HS-5 (cell line): ENCODE results near the gene RAB11FIP5.

Experiments
- DNase-seq: peaks from one replicate; pipeline ENCODE4 v3.0.0-alpha.2; 2012; ENCODE audit warnings: low read depth

RAB11FIP5 gene

DNA sequence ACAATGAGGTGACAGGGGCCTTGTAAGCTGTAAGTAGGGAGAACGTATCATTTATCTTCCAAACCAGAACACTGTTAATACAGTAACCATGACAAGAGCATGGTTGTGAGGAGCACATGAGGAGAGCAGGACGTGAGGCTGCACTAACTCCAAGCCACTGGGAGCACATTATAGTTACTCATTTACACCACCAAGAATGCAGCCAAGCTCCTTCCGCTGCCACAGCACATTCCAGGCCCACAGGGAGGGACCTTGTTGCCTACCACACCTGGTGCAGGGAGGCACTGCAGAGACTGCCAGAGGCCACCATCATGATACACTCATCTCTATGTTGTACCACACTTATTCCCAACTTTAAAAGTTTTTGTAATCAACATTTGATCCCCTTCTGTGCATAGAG is 27.8 kb downstream of the RAB11FIP5 start:
- no peak for DNase-seq

DNA sequence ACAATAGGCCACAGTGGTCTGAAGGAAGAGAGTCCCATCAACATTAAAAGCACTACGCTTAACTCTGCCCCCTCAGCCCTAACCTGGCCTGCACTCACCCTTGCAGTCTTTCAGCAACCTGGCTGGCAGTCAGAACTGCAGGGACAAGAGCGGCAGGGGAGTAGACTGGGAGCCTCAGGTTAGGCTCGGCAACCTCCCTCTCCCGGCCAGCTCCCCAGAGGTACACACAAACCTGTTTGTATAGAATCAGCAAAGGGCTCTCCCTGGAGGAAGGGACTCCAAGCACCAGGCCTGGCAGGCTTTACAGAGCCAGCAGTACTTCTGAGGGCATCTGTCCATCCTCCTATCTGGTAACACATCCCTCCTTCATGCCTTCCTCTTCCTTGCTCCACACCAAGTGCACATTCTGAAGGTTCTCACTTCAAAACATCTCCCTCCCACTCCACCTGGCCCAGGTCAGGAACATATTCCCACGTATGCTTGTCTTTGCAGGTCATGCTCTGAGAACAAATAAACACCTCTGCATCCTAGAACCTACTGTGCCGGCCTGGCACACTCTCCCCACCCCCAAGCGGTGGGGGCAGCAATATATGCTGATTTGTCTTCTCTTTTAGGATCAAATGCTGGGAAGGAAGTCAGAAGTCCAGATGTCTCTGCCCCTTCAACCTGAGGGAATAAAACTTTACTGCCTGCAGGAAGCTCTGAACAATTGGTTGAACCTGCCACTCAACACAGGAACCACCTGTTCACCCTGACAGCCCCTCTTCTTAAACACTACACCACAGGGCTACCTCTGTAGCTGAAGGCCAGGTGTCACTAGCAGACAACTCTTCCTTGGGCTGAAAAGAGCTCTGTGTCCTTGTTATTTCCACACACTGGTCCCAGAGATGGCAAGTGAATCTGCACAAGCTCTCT is 28.6 kb downstream of the RAB11FIP5 start:
- no peak for DNase-seq

DNA sequence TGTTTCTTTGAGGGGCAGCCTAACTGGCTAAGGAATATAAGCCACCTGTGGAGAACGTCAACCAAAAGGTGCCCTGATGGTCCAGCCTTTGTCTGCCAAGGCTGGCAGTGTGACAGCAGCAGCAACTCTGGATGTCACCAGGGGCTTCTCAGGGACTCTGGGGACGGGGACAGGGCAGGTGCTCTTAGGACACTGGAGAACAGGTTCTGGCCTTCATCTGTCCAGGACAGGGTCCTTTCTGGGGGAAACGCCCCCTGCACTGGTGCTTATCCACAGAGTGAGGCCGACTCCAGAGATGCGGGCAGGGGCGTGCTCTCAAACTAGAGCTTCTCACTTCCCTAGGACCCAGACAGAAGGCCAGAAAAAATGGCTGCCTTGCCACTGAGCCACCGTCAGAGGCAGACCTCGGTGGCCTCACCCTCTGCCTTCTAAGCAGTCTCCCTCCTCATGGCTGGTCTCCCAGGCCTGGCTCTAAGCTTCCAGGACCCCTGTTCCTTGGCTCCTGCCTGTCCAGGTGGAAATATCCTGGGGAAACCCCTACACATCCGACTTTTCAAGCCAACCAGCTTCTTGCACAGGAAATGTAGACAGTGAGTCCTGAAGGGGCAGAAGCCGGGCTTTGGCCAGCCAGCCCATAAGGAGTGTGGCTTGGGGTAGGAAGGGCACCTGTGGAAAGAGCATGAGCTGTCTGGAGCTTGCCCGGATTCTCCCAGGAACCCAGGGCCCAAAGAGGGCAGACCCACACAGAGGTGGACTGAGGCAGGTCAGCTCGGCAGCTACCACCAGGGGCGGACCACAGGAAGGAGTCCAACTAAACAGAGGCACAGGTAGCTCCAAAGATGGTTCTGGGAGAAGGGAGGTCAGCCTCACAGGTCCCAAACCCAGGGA is 30.0 kb downstream of the RAB11FIP5 start:
- no peak for DNase-seq

DNA sequence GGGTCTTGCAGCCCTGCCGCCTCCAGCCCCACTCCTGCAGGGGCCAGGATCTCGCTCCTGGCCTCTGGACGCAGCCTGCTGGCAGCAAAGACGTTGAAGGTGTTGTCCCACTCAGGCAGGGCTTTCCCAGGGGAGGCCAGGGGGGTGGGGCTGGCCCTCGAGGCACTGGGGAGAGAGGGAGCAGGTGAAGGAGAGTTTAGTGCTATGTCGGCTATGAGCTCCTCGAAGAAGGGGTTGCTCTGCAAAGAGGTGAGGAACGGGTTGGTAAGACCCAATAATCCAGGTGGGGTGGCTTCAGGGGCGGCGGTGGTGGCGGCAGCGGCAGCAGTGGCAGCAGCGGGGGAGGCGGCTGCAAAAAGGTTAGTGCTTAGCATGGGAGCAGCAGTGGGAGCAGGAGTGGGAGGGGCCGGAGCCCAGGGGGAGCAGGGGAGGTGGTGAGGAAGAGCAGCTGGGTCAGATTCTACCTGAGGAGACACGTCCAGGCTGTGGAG is 31.5 kb downstream of the RAB11FIP5 start:
- no peak for DNase-seq

DNA sequence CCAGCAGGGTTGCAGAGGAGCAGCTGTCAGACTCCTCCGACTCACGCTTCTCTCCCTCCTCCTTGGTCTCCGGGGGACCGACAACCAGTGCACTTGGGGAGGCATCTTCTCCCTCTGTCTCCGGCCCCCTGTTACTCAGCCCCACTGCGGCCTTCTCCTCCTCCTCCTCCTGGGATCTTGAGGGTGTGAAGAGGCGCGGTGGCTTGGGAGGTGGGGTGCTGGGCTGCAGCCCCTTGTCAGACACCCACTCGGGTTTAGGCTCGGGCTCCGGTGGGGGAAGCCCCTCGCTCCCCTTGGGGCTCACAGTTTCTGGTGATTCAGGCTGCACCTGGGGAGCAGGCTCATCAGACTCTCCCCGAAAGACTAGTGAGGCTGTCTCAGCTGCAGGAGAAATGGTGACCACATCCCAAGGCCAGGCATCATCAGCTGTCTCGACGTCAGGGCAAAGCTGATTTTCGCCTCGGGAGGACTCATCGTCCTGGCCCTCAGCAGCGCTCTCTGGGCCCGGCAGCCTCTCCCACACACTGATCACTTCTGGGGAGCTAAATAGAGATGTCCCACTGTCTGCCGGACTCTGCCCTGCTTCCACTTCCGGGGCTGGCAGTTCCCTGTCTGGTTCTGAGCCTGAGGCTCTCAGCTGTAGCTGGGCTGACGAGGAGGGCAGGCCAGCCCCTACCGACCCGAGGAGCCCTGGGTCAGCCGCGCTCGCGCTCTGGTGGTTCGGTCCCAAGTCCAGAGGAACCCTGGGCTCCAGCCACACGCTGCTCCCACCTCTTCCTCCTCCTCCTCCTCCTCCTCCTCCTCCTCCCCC is 32.2 kb downstream of the RAB11FIP5 start:
- no peak for DNase-seq

DNA sequence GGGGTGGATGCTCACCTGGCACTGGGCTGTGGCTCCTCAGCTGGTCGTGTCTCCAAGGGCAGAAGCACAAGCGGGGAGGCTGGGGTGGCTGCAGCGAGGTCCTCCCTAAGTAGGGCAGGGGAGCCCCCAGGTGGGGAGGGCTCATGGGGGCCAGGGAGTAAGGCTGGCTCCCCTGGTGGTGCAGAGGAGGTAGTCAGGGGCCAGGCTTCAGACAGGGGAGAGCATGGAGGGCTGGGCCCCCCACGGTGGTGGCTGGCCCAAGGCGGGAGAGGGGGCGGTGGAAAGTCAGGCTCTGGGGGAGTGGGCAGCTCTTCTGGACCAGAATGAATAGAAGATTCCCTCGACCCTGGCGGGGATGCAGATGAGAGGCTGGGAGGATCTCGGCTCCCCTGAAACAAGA is 33.1 kb downstream of the RAB11FIP5 start:
- no peak for DNase-seq

DNA sequence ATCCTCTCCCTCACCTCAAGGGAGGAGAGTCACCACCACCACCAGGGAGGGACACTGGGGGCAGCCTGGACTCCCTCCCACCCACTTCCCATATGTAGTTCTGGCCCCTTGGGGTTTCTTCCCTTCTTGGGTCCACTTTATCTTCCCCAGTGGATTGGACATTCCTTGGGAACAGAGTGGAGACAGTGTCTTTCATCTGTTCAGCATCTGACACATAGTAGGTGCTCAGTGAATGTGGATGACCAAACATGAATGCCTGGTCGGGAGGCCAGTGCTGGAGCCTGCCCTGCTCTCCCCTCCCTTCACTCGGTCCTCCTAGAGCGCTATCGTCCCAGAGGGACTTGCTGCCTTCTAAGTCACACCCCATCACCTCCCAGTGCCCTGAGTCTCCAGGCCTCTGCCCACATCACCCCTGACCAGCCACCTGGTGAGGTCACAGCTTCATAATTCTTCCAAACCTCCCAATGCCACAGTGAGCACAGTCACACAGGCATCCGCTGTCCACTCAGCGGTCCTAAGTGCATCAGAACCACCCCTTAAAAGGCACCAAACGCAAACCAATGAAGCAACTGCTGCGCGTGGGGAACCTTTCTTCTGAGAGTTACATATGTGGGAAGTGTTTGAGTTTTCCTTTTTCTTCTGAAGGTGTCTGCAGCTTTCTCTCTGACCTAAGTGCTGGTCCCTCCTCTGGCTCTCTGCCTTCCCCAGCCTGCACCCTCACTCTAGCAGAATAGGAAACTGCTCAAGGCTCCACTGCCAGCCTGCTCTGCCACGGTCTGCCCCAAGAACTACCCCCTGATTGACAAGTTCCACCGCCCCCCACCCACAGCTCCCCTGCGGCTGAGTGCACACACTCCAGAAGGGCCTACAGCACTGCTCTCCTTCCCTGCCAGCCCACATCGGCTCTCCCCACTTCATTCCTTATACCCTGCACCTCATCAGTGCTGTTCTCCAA is 34.0 kb downstream of the RAB11FIP5 start:
- no peak for DNase-seq

DNA sequence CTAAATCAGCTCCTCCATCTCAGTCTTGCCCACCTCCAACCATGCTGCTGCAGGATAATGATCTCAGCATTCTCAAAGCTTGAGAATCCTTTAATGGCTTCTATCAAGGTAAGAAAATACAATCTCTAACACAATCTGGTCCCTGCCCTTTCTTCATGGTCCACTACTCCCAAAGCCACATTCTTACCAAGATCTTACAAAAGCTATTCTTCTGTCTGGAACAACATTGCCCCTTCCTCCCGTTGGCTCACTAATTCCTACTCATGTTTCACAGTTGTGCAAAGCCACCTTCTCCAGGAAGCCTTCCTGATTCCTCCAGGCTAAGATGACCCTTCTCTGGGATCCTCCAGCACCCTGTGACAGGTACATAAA is 35.3 kb downstream of the RAB11FIP5 start:
- no peak for DNase-seq

DNA sequence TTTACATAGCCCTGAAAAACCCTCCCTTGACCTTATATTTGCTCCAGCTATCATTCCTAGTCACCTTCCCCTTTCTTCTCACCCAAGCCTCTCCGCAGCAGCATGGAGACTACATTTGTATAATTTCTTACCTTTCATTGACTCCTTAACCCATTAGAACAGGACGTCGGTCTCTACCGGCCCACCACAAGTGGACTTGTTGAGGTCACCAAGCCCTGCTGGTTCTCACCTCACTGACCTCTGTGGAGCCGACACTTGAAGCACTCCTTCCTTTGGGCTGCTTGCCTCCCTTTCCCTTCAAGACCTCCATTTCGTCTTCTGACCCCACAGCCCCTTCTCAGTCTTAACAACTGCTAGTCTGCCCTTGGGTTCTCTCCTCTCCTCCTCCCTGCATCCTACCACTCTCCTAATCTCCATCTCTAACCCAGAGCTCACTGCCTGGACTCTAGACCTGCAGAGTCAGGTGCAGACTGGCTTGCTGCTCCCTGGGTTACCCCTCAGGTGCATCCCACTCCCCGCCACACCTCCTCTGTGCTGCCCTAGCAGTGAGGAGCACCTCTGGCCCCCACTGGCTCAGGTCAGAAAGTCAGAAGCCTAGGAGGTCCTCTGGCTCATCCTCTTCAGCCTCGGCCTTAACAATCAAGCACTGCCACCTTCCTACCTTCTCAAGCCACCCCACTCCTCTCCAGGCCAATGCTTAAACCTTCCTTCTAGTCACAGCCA is 35.9 kb downstream of the RAB11FIP5 start:
- no peak for DNase-seq

DNA sequence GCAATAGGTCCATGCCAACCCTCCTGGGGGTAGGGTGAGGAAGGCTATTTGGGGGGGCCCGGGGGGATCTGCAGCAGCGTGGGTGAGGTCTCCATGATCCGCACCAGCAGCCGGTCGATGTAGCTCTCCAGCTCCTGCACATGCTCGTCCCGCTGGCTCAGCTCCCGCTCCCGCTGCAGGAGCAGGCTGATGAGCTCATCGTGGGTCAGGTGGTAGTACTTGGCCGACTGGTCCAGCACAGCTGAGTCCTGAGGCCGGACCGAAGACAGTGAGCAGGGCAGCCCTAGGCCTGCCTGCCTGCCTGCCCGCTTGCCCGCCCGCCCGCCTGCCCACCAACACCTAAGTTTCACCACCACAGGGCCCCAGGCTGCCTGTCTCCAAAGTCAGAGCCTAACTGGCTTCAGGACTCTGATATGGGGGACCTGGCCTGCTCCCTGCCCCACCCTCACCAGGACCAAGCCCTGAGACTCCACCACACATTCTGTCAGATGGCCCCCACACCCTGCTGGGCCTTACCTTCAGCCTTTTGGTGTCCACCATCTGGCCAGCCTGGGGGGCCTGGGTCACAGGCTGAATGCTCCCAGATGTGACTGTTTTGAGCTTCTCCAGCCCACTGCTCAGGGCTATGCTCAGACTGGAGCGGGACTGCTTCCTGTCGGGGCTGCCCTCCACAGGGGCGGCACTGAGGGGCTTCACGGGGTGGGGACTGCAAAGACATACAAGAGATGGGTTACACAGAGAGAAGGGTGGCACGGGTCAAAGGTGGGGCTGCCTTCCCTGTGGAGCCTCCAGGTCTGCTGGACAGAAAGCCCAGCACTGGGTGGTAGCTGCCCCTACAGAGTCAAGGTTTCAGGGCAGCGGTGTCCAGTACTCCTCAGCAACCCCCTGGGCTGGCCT is 37.0 kb downstream of the RAB11FIP5 start:
- no peak for DNase-seq

DNA sequence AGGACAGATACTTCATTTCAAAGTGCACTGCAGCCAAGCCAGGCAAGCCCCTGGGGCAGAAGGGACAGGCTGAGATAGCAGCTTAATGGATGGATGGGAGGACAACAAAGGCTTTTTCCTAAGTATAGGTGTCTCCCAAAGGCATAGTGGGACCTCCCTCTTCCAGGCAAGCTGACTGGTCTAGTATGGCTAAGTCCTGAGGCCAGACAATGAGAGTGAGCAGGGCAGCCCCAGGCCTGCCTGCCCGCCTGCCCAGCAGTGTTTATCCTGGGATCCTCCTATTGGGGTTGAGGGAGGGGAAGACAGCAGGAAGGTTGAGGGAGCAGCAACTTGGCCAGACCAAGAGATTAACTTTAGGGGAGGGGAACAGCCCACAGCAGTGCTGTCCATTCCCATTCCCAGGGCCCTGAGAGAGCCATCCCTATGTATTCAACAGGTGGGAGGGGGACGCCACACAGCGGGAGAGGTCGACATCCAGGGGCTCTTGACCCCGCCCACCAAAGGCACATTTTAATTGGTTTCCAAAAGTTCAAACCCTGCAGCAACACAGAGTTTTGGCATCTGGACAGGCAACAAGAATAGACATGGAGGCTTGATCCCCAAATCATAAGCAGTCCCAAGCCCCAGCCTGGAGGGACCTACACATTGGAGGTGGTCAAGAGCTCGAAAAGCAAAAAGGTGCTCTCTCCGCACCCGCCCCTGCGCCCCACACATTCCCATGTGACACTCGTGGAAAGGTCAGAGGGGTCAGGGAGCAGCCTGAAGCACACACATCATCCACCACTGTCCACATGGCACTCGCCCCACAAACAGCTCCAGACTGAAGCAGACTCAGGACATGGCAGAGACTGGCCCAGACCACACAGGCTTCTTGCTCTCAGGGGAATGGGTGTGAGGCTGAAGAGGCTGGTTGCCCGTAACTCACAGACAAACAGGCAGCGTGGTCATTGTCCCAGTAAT is 38.4 kb downstream of the RAB11FIP5 start:
- no peak for DNase-seq

DNA sequence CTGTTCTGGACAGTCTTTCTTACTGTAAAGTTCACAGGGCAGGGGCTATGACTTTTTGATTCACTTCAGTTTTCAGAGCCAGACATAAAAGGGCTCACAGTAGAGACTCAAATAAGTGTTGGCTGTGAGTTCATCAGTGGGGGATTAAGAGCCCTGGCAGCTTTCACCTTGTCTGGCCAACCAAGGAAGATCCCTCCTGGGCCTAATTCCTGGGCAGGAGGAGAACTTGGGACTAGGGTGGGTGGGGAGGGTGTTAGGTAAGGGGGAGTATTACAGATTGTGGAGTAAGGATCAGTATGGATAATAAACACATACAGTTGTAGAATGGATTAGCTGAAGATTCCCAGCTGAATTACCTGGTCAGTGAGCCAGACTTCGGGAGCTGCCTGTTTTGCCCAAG is 40.3 kb downstream of the RAB11FIP5 start:
- no peak for DNase-seq

DNA sequence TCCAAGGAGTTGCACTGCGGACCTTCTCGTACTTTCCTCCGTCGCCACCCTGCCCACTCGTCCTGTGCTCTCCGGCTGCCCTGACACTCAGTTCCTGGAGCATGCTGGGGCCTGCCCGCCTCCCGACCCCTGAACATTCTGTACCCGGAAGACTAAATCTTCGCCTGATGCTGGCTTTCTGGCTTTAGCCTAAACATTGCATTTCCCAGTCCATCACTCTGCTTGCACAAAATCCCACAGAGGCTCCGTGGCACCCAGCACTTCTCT is 40.7 kb downstream of the RAB11FIP5 start:
- DNase-seq = no peak

DNA sequence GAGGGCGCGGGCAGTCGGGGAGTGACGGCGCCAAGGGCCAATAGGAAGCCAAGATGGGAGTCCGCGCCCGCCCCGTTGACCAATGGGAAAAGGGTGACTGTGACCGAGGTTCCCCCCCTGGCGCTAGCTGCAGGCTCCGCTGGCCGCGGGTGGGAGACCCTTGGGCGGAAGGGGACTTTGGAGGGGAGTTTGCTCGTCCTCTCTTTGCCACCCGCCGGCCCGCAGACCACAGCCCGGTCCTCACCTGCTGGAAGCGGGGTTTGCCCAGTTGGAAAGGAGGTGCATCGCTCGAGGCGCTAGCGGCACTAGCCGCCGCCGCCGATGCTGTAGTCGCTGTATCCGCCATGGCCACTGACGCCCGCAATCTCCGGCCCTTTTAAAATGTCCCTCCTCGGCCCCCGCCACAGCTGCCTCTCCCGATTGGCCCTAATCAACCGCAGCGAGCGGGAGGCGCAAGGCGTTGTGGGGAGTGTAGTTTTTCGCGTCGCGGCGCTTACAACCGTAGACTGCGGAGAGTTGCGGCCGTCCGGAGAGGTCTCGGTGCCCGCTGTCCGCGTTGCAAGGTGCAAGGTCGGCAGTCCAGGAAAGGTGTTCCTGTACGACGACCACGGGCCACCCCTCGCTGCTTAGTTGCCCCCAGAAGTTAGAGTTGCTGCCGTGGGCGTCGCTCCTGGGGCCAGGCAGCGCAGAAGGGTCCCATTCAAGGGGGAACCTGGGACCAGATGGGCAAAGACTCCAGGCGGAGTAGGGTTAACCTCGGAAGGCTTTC is 41.2 kb downstream of the RAB11FIP5 start, which contains the start of gene SFXN5:
Gene SFXN5, minus strand, starts transcription at position 353 of the 769 bp plus-strand sequence. Its CDS starts 7 bp downstream, at position 346.
- DNase-seq = peak; percentile 79

DNA sequence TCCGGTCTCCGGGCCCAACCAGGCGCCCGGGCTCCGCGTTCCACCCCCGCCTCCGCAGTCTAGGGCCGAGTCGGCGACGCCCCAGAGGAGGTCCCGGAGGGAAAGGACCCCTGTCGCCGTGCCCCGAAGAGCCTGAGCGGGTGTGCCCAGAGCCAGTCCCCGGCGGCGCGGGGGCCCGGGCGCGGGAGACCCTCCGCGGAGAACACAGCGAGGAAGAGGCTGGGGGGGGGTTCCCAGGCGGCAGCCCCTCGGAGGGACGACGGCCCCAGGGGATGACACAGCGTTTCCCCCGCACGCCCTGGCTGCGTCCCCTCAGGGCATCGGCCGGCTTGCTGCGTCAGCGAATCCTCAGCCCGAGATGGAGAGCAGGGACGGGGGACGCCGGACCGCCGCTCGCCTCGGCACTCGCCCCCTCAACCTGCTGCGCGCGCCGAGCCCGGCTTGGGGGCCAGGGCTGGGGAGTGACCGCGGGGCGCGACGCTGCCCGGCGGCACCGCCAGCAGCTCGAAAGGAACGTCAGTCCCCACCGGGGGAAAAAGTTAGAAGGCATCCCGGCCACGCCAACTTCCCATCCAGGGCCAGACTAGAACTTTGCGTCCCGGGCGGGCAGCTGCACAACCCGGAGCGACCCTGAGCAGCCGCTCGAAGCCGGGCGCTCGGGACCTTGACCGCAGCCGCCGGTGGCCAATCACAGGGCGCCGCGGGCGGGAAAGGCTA is 41.9 kb downstream of the RAB11FIP5 start:
- DNase-seq = no peak

DNA sequence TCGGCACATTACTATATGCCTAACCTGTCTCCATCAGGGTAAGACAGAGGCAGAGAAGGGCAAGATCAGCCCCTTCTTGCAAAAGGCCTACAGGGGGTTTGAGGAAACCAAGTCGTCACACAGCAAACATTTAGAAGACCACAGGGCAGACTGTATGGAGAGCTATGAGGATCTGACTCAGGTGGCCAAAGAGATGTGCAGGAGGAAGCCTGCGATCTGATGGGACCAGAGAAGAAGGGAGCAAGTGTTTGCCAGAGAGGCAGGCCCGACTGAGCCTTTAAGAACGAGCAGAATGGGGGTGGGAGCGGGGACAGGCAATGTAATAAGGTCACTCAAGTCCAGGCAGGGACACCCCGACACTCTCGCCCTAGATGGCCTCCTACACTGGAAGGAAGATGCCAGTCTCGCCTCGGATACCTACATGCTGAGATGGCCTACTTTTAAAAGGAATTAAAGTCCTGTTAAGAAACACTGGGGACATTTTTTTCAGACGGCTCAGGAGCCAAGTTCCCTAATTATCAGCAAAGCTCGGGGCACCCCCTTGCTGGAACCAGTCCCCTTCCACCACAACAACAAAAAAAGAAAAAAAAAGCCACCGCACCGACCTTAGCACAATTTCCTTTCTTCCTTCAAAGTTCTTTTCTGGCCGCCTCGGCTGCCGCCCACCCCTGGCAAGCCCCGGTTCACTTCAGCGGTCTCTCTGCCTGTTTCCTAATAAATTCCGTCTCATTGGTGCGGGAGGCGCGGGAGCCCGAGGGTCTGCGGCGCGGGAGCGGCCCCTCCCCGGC is 42.7 kb downstream of the RAB11FIP5 start:
- no peak for DNase-seq
